IPS-18a (cell line): ENCODE data around the gene APBA3.

Experiments
- H3K27ac ChIP-seq: one replicate; pipeline ENCODE4 v1.5.1; 2013; ENCODE audit warnings: low read length
- H3K27me3 ChIP-seq: one replicate; pipeline ENCODE4 v1.6.1; 2013; ENCODE audit warnings: mild to moderate bottlenecking, low read length; ENCODE audit not compliant: control insufficient read depth, insufficient read depth
- H3K36me3 ChIP-seq: one replicate; pipeline ENCODE4 v1.6.1; 2013; ENCODE audit warnings: low read depth, low read length; ENCODE audit not compliant: control insufficient read depth
- H3K4me1 ChIP-seq: one replicate; pipeline ENCODE4 v1.6.1; 2013; ENCODE audit warnings: low read depth, low read length; ENCODE audit not compliant: control insufficient read depth
- H3K4me3 ChIP-seq: one replicate; pipeline ENCODE4 v1.5.1; 2013; ENCODE audit warnings: low read length
- H3K9ac ChIP-seq: one replicate; pipeline ENCODE4 v1.6.1; 2013; ENCODE audit warnings: mild to moderate bottlenecking, low read length, moderate library complexity
- H3K9me3 ChIP-seq: one replicate; pipeline ENCODE4 v1.6.1; 2013; ENCODE audit warnings: low read depth, low read length; ENCODE audit not compliant: control insufficient read depth

Gene APBA3

DNA sequence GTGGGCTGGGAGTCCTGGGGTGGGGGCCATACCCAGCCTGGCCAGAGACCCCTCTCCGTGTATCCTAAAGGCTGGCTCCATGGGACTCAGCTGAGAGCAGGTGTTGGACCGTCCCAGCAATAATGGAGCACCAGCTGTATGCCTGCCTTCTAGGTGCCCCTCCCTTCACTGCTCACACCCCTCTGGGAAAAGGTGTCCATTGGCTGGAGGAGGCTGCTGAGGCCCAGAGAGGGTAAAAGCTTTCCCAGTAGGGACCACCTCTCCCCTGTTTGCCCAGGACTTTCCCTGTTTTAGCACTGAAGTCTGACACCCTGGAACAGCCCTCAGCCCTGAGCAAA, 13.9 kb upstream of the APBA3 start:
- Histone ChIP-seq H3K9me3 (no peaks in the 10 kb centered on the region), H3K9ac (no peak overlapping the region), H3K36me3 (no peaks in the 10 kb centered on the region)

DNA sequence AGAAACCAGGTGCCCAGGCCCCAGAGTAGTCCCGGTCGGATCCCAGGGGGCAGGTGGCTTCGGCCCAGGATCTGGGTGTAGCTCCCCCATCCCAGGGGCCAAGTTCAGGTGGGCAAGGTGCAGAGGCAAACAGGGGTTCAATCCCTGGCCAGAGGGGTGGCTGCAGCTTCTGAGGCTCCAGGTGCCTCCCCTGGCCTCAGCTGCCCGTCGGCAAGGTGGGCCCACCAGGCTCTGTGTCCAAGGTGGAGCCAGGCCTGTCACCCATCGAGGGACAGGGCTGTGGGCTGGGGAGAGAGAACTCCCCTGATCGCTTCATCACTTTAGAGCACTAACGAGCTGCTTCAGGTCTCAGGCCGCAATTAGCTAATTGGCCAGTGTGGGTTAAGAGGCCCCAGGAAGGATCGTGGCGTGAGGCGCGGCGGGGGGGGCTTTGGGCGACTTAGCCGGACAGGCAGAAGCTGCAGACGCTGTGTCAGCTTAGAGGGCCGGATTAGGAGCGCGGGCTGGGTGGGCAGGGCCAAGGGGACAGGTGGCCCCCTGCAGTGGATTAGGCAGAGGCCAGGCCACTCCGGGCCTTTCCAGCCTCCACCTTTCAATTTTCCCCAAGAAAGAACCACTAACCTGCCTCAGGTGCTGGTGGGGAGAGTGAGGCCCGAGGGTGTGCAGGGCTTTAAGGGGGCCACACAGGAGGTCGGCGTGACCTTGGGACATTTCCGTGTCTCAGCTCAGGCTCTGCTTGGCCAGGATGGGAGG, 13.3 kb upstream of the APBA3 start:
- Histone ChIP-seq H3K9ac (no peak overlapping the region), H3K27ac (no peak overlapping the region), H3K4me3 (no peak overlapping the region), H3K36me3 (no peaks in the 10 kb centered on the region), H3K9me3 (no peaks in the 10 kb centered on the region), H3K4me1 (no peaks in the 10 kb centered on the region), H3K27me3 (no peaks in the 10 kb centered on the region)

More for the DNA sequence above, 13.9 kb upstream of the APBA3 start:
- H3K4me1 ChIP-seq: no peaks in the 10 kb centered on the region
- no peaks in the 10 kb centered on the region for H3K27me3 ChIP-seq
- no peak overlapping the region for H3K27ac ChIP-seq
- H3K4me3 ChIP-seq: no peak overlapping the region

GRCh38 chr19:3773814-3774515, 12.5 kb upstream of the APBA3 start:
- no peak overlapping the region for H3K27ac ChIP-seq
- H3K36me3 ChIP-seq: no peaks in the 10 kb centered on the region
- H3K9me3 ChIP-seq: no peaks in the 10 kb centered on the region
- H3K4me1 ChIP-seq: no peaks in the 10 kb centered on the region
- no peak overlapping the region for H3K9ac ChIP-seq
- no peaks in the 10 kb centered on the region for H3K27me3 ChIP-seq
- no peak overlapping the region for H3K4me3 ChIP-seq

DNA sequence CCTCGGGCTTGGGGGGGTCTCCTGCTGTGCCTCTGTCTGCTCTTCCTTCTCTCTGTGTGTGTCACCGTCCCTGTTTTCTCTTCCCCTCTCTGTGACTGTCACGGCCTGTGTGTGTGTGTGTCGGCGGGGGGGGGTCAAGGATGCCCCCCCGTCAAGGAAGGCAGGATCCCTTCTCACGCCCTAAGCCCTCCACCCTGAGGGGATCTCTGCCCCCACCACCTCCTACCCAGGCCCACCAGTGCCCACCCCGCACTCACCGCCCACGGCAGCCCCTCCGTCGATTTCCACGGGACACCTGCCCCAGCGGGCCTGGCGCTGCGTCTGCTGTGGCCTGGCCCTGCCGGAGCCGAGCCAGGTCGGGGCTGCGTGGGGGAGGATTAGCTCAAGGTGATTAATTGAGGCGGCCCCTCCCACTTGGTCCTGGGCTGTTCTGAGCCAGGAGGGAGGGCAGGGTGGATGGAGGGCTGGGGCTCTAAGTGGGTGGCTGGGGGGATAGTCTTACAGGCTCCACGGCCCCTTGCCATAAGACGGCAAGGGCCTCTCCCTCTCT, 10.5 kb upstream of the APBA3 start, which contains the start of gene RAX2:
RAX2 (minus strand) TSS at position 323 of the 550 bp plus-strand sequence. CDS start 486 bp downstream, outside the sequence.
- Histone ChIP-seq H3K27me3 (no peaks in the 10 kb centered on the region), H3K27ac (no peak within 1 kb of the TSS), H3K4me3 (no peak within 1 kb of the TSS), H3K36me3 (no peaks in the 10 kb centered on the region), H3K9me3 (no peaks in the 10 kb centered on the region), H3K4me1 (no peaks in the 10 kb centered on the region), H3K9ac (no peak within 1 kb of the TSS)

DNA sequence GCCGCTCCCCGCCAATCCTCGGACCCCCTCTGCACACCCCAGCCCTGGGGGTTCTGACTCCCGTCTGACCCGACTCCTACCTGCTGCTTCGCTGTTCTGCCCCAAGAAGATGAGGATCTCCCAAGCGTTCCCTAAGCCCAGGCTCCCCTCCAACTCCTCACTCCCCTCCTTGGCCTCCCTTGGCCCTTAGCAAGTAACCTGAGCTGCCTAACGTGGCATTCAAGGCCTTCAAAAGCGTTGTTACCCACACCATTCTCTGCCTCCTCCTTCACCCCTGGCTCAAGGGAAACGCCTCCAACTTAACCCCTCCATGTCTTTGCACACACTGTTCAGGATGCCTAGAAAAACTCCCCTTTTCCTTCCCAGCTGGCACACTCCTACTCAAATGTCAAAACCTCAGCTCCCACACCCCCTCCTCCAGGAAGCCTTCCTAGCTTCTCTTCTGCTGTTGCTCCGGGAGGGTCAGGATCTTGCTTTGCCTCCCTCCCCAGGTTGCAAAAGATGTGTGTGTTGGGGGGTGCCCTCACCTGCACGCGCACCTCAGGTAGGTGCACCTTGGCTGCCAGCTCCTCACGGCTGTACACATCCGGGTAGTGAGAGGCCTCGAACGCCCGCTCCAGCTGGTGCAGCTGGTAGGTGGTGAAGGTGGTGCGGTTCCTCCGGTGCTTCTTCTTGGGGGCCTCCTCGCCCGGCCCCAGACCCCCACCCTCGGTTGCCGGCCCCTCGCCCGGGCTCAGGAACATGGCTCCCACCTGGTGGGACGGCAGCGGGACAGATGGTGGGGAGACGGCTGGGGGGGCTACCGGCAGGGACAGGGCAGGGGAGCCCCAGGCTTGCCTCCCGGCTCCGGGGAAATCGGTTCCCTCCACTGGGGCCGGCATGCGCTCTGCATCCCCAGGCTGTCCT, 9.8 kb upstream of the APBA3 start:
- no peaks in the 10 kb centered on the region for H3K27me3 ChIP-seq
- peaks cover 3% of the 10 kb centered on the region for H3K36me3 ChIP-seq
- no peaks in the 10 kb centered on the region for H3K4me1 ChIP-seq
- H3K9ac ChIP-seq: no peak overlapping the region
- no peaks in the 10 kb centered on the region for H3K9me3 ChIP-seq
- no peak overlapping the region for H3K27ac ChIP-seq
- no peak overlapping the region for H3K4me3 ChIP-seq

DNA sequence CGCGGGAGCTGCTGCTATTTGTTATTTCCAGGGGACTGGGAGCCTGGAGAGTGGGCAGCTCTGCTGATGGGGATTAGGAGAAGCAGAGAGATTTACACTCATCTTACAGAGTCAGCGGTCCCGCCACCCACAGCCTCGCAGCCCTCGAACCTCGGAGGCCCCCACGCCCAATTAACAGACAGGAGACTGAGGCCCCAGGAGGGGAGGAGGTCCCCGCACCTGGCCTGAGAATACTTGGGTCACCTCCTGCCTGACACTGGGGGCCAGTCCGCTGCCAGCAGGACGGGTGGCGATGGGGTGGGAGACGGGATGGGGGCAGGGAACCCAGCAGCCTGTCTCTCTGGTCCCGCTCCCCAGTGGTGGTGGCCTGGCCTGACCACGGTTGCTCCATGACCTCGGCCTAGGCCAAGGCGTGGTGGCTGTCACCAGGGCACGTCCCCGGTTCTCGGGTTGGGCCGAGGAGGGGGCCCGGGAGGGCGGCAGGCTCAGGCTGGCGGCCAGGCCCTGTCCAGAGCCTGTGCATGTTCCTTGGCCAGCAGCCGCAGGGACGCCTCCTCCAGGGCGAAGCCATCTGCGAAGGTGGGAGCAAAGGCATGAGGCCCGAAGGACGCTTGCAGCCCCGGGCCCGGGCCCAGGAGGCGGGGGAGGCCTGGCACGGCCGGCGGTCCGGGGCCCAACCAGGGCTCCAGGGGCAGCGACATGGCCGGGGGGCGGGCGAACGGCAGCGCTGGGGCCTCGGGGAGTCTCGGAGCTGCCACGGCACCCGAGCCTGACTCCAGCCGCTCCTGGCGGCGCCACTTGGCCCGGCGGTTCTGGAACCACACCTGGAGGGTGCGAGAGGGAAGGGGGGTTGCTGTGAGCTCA, 8.9 kb upstream of the APBA3 start:
- H3K9me3 ChIP-seq: no peaks in the 10 kb centered on the region
- no peaks in the 10 kb centered on the region for H3K4me1 ChIP-seq
- peaks cover 3% of the 10 kb centered on the region for H3K36me3 ChIP-seq
- H3K27ac ChIP-seq: no peak overlapping the region
- no peak overlapping the region for H3K9ac ChIP-seq
- no peak overlapping the region for H3K4me3 ChIP-seq
- H3K27me3 ChIP-seq: no peaks in the 10 kb centered on the region

DNA sequence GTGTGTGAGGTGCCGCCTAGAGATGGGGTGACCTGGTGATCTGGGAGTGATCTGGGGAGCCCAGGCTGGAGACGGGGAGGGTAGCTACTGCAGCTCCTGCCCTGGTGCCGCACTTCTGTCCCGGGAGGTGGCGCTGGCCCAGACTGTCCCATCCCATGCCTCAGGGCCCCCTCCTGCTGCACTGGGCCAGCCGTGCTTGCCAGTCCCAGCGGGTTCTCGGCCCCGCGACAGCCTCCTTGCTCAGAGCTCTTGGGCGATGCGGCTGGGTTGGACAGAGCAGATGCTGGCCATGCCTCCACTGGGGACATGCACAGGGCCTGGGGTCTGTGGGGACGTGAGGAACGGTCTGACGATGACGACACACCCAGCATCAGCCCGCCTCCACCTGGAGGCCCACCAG, 8.0 kb upstream of the APBA3 start:
- H3K9me3 ChIP-seq: no peaks in the 10 kb centered on the region
- H3K27ac ChIP-seq: no peak overlapping the region
- no peak overlapping the region for H3K4me3 ChIP-seq
- no peaks in the 10 kb centered on the region for H3K4me1 ChIP-seq
- H3K9ac ChIP-seq: no peak overlapping the region
- H3K27me3 ChIP-seq: no peaks in the 10 kb centered on the region
- peaks cover 6% of the 10 kb centered on the region for H3K36me3 ChIP-seq

GRCh38 chr19:3768748-3769099, 7.2 kb upstream of the APBA3 start:
- Histone ChIP-seq H3K4me3 (no peak overlapping the region), H3K4me1 (no peaks in the 10 kb centered on the region), H3K27ac (no peak overlapping the region), H3K36me3 (peaks cover 6% of the 10 kb centered on the region), H3K9me3 (no peaks in the 10 kb centered on the region), H3K27me3 (no peaks in the 10 kb centered on the region), H3K9ac (no peak overlapping the region)

DNA sequence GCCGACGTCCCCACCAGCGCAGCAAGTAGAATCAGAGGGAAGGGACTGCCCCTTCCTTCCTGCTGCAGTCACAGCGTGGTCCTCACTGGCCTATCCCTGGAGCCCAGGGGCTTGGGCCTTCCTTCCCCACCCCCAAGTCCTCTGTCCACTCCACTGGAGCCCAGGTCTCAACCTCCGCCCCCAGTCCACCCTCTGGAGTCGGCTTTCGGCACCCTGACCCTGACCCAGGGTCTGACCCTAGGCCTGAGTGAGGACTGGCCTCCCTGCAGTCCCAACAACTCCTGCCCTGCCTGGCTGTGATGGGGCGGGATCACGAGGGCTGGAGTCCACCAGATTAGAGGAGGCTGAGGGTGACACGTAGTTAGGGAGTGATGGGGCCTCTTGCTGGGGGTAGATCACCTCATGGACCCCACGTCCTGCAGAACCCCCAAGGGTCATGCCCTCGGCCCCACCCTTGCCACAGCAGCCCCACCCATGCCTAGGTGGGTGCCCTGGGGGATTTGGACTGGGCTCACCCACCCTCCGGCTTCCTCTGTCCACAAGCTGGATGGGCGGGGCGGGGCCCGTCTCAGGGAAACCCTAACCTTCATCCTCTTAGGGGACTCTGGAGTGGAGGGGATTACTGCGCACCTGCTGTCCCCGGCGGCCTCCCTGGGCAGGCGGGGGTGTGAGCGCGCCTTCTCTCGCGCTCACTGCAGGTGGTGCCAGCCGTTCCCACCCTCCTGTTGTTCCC, 6.7 kb upstream of the APBA3 start:
- Histone ChIP-seq H3K9me3 (no peaks in the 10 kb centered on the region), H3K27ac (no peak overlapping the region), H3K27me3 (no peaks in the 10 kb centered on the region), H3K4me3 (no peak overlapping the region), H3K4me1 (no peaks in the 10 kb centered on the region), H3K9ac (no peak overlapping the region), H3K36me3 (peaks cover 6% of the 10 kb centered on the region)

DNA sequence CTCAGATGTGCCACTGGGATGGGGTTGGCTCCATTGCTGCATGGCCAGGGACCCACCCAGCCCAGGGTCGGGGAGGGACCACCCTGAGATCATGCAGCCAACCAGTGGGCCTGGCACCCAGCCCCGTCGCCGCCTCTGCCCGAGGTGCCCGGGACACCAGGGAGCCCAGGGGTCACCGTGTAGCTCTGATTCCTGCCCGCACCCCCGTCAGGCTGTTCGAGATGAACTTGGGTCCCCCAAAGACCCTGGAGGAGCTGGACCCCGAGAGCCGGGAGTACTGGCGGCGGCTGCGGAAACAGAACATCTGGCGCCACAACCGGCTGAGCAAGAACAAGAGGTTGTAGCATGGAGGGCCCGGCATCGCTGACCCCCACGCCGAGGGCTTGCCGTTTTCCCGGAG, 5.6 kb upstream of the APBA3 start:
- Histone ChIP-seq H3K36me3 (peaks cover 6% of the 10 kb centered on the region), H3K9ac (no peak overlapping the region), H3K4me3 (no peak overlapping the region), H3K4me1 (no peaks in the 10 kb centered on the region), H3K27ac (no peak overlapping the region), H3K9me3 (no peaks in the 10 kb centered on the region), H3K27me3 (no peaks in the 10 kb centered on the region)
